Measurements from ENCODE around the gene SLC18A3. TPM values are rescaled to one million over a fixed set of nuclear protein-coding genes. Genes with fewer than 3 reads are reported as not detected.

SLC18A3 gene
- total RNA-seq, 1 donor from 2014 or later = not detected

DNA sequence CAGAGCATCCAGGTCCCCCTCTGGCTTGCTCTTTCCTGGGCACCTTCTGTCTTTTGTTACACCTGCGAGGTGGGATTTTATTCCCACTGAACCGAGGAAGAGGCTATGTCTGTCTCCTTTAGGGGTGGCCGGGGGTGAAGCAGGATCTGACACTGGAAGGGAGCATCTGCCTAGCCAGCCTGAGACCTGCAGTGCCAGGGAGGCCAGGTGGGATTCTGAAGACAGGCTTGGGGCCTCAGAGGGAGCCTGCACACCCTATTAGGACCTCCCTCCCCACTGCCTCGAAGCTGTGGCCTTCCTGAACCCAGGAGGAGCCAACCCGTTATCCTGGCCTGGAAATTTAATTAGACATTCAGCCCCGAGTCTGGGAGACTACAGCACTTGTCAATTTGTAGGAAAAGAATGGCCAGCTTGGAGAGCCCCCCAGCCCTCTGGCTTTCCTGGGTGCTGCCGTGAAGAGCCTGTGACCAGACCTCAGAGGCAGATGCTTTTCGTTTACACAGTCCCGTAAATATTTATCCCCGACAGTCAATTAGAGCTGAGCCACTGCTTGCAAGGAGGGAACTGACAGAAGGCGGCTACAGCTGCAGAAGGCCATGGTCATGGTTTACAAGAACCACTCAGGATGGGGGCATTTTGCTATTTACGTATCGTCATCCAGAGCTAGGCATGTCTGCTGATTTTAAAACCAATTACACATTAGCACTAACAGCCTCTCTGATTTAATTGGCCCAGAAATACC lies 23.4 kb downstream of the SLC18A3 start:
- Histone ChIP-seq H3K27ac (ENCODE audit: low read depth, low read length) (no peak overlapping the region), H3K36me3 (ENCODE audit: control insufficient read depth in 3 of 3, insufficient read depth in 3 of 3, low read length in 3 of 3) (no peaks in the 10 kb centered on the region), H3K4me1 (ENCODE audit: control insufficient read depth in 3 of 3, insufficient read depth in 3 of 3, low read length in 3 of 3) (no peaks in the 10 kb centered on the region), H3K9ac (ENCODE audit: low read depth in 1 of 3, low read length in 3 of 3) (no peak overlapping the region), H3K4me3 (ENCODE audit: low read length in 3 of 3) (no peak overlapping the region), H3K27me3 (ENCODE audit: control insufficient read depth in 3 of 3, insufficient read depth in 3 of 3, low read length in 3 of 3) (peaks cover 0 to 23% (median 10%) of the 10 kb centered on the region in 3 donors), H3K9me3 (ENCODE audit: control insufficient read depth in 3 of 3, low read length in 3 of 3) (no peaks in the 10 kb centered on the region)

DNA sequence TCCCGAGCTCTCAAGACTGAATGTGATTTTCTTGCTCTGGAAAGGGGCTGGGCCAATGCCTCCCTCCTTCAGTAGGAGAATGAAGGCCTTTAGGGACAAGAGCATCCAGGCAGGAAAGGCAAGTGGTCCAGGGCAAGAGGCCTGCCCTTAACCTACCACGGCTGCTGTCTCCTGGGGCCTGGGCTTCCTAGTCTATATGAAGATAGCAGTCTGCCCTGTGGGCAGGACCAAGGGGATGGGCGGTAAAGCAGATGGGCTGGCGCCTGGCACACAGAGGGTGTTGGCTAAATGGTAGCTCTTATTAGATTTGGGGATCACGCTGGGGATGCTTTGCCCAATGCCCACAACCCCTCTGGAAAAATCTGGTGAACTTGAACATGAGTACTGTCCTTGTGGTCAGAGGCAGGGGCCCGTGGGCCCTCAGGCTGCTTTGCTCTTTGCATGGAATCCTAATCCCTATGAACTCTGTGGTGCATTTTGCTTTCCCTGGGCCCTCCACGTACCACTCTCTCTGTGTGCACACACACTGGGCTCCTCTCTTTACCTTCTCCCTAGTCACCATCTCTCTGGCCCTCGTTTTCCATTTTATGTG lies 24.1 kb downstream of the SLC18A3 start:
- no peaks in the 10 kb centered on the region for H3K36me3 ChIP-seq (ENCODE audit: control insufficient read depth in 3 of 3, insufficient read depth in 3 of 3, low read length in 3 of 3)
- H3K9me3 ChIP-seq (ENCODE audit: control insufficient read depth in 3 of 3, low read length in 3 of 3) = no peaks in the 10 kb centered on the region
- peaks cover 0 to 23% (median 10%) of the 10 kb centered on the region in 3 donors for H3K27me3 ChIP-seq (ENCODE audit: control insufficient read depth in 3 of 3, insufficient read depth in 3 of 3, low read length in 3 of 3)
- H3K27ac ChIP-seq (ENCODE audit: low read depth, low read length) = no peak overlapping the region
- no peaks in the 10 kb centered on the region for H3K4me1 ChIP-seq (ENCODE audit: control insufficient read depth in 3 of 3, insufficient read depth in 3 of 3, low read length in 3 of 3)
- no peak overlapping the region for H3K9ac ChIP-seq (ENCODE audit: low read depth in 1 of 3, low read length in 3 of 3)
- H3K4me3 ChIP-seq (ENCODE audit: low read length in 3 of 3) = no peak overlapping the region

DNA sequence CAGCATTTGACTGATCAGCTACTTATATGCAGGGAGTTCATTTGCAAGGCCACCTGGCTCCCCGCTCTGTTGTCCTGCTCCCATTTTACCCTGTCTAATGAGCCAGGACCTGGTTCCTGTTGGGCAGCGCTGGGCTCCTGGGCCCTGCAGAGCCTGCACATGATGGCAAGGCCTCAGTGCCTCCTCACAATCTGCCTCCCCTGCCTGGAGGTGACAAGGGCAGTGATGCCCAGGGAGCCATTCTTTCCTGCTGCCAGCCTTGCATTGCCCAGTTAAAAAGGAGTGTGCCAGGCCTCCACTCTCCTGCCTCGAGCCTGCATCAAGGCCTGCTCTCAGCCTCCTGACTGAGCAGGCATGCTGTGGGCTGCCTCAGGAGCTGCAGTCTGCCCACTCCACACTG lies 32.2 kb downstream of the SLC18A3 start:
- no peaks in the 10 kb centered on the region for H3K4me1 ChIP-seq (ENCODE audit: control insufficient read depth in 3 of 3, insufficient read depth in 3 of 3, low read length in 3 of 3)
- no peak overlapping the region for H3K27ac ChIP-seq (ENCODE audit: low read depth, low read length)
- no peak overlapping the region for H3K9ac ChIP-seq (ENCODE audit: low read depth in 1 of 3, low read length in 3 of 3)
- H3K4me3 ChIP-seq (ENCODE audit: low read length in 3 of 3) = no peak overlapping the region
- H3K27me3 ChIP-seq (ENCODE audit: control insufficient read depth in 3 of 3, insufficient read depth in 3 of 3, low read length in 3 of 3) = peaks cover 20 to 44% (median 42%) of the 10 kb centered on the region in 3 donors
- no peaks in the 10 kb centered on the region for H3K36me3 ChIP-seq (ENCODE audit: control insufficient read depth in 3 of 3, insufficient read depth in 3 of 3, low read length in 3 of 3)
- no peaks in the 10 kb centered on the region for H3K9me3 ChIP-seq (ENCODE audit: control insufficient read depth in 3 of 3, low read length in 3 of 3)

DNA sequence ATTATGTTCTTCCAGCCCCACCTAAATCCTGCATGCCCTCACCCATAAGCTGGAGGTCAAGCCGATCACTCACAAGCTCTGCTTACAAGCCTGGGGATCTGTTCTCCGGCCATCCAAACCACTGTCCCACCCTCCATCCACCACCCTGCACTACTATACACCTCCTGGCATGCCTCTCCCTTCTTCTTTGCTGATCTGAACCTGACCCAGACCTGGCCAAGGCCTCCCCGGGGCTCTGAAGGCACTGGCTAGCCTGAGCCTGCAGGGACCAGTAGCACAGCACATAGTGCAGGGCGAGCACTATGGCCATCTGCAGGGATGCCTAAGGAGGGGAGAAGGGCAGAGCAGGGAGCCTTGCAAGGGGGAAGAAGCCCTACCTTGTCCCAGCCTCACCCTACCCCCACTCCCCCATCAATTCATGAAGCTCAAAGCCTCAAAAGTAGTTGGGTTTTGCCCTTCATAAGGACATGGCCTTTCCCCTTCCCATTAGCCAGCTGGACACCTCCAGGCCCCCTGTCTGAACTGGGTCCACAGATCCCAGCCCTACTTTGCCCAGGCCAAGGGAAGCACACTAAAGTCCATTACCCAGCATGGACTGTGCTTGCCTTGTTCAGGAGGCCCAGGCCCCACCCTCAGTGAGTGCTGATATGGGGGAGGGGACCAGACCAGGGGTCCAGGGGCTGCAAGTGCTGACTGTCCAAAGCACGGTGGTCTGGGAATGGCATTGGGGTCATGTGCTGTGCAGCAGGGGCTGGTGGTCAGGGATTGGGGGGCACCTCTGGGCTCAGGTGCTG lies 33.3 kb downstream of the SLC18A3 start:
- Histone ChIP-seq H3K27me3 (ENCODE audit: control insufficient read depth in 3 of 3, insufficient read depth in 3 of 3, low read length in 3 of 3) (peaks cover 20 to 44% (median 41%) of the 10 kb centered on the region in 3 donors), H3K9me3 (ENCODE audit: control insufficient read depth in 3 of 3, low read length in 3 of 3) (no peaks in the 10 kb centered on the region), H3K4me3 (ENCODE audit: low read length in 3 of 3) (no peak overlapping the region), H3K27ac (ENCODE audit: low read depth, low read length) (no peak overlapping the region), H3K9ac (ENCODE audit: low read depth in 1 of 3, low read length in 3 of 3) (no peak overlapping the region), H3K36me3 (ENCODE audit: control insufficient read depth in 3 of 3, insufficient read depth in 3 of 3, low read length in 3 of 3) (no peaks in the 10 kb centered on the region), H3K4me1 (ENCODE audit: control insufficient read depth in 3 of 3, insufficient read depth in 3 of 3, low read length in 3 of 3) (no peaks in the 10 kb centered on the region)

DNA sequence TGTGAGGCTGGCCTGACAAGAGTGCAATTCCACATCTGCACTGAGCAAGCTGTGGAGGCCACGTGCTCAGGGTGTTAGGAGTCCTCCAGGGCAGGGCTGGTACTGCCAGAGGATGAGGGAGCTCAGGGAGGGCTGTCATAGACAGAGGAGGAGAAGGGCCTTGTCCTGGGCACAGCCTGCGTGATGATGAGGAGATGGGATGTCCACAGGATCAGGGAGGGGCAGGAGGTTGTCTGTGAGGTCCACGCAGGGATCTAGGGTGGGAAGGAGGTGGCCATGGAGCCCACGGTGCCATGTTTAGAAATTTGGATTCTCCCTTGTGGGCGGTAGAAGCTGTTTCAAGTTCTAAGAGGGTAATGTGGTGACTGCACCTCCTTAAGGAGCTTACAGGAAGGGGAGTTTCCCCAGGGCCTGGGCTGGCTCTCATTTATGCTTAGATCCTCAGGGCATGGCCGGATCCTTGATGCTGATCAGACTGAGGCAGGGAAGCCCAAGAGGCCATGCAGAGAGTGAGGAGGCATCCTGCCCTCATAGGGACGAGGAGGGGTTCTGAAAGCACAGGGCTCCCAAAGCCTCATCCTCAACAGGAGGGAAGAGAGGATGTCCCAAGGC lies 34.0 kb downstream of the SLC18A3 start:
- H3K9me3 ChIP-seq (ENCODE audit: control insufficient read depth in 3 of 3, low read length in 3 of 3) = no peaks in the 10 kb centered on the region
- H3K4me3 ChIP-seq (ENCODE audit: low read length in 3 of 3) = no peak overlapping the region
- H3K36me3 ChIP-seq (ENCODE audit: control insufficient read depth in 3 of 3, insufficient read depth in 3 of 3, low read length in 3 of 3) = no peaks in the 10 kb centered on the region
- no peaks in the 10 kb centered on the region for H3K4me1 ChIP-seq (ENCODE audit: control insufficient read depth in 3 of 3, insufficient read depth in 3 of 3, low read length in 3 of 3)
- no peak overlapping the region for H3K9ac ChIP-seq (ENCODE audit: low read depth in 1 of 3, low read length in 3 of 3)
- no peak overlapping the region for H3K27ac ChIP-seq (ENCODE audit: low read depth, low read length)
- H3K27me3 ChIP-seq (ENCODE audit: control insufficient read depth in 3 of 3, insufficient read depth in 3 of 3, low read length in 3 of 3) = peaks cover 24 to 44% (median 41%) of the 10 kb centered on the region in 3 donors

DNA sequence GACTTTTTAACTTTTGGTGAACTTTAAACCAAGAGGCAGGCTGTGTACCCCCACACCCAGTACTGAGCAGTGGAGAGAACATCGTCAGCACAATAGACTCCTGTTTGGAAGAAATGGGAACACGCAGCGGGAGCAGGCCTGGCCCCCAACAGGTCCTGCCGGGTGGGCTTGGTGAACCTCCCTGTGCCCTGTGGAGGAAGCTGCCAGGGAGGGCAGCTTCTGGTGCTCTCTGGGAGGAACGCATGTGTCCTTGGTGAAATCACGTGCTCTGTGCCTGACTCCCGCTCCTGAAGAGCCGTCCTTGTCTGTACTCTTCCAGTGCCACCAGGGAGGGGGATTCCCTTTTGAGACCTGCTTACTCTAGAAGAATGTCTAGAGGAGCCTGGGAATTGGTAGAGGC lies 35.3 kb downstream of the SLC18A3 start:
- Histone ChIP-seq H3K36me3 (ENCODE audit: control insufficient read depth in 3 of 3, insufficient read depth in 3 of 3, low read length in 3 of 3) (no peaks in the 10 kb centered on the region), H3K27me3 (ENCODE audit: control insufficient read depth in 3 of 3, insufficient read depth in 3 of 3, low read length in 3 of 3) (peaks cover 26 to 51% (median 41%) of the 10 kb centered on the region in 3 donors), H3K4me1 (ENCODE audit: control insufficient read depth in 3 of 3, insufficient read depth in 3 of 3, low read length in 3 of 3) (no peaks in the 10 kb centered on the region), H3K4me3 (ENCODE audit: low read length in 3 of 3) (no peak overlapping the region), H3K27ac (ENCODE audit: low read depth, low read length) (no peak overlapping the region), H3K9me3 (ENCODE audit: control insufficient read depth in 3 of 3, low read length in 3 of 3) (no peaks in the 10 kb centered on the region), H3K9ac (ENCODE audit: low read depth in 1 of 3, low read length in 3 of 3) (no peak overlapping the region)

DNA sequence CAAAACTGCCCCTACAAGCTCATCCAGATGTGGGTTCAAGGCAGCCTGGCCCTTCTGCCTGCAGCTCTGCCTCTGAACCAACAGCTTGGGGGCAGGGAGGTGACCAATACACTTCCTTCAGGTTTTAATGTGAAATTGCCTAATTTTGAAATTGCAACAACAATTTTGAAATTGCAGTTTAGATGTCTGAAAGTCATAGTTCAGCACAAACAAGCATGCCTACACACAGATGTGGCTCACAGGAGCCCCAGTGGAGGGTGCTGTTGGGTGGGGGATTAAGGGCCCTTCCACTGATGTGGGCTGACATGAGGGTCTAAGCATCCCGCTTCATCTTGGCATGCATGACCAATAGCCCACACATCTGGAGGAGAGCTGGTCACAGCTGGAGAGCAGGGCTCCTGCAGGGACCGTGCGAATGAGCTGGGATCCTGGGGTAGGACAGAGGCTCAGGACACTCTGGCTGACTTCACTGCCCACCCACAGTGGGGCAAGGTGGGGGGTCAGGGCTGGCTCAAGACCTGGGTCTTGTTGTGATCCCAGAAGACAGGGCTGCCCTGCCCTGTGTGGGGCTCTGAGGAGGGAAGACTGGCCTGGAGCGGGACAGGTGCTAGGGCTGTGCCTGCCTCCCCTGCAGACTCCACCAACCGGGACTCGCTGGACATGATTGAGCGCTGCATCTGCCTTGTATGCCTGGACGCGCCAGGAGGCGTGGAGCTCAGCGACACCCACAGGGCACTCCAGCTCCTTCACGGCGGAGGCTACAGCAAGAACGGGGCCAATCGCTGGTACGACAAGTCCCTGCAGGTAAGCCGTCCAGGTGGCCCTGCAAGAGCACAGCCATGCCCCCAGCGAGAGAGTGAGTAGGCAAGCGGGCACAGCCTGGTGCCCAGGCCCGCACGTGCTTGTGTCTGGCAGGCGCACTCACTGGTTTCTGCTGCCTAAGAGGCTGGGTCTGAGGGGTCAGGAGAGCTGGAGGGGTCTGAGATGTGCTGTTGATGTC lies 36.1 kb downstream of the SLC18A3 start:
- H3K9ac ChIP-seq (ENCODE audit: low read depth in 1 of 3, low read length in 3 of 3) = no peak overlapping the region
- peaks cover 30 to 55% (median 43%) of the 10 kb centered on the region in 3 donors for H3K27me3 ChIP-seq (ENCODE audit: control insufficient read depth in 3 of 3, insufficient read depth in 3 of 3, low read length in 3 of 3)

DNA sequence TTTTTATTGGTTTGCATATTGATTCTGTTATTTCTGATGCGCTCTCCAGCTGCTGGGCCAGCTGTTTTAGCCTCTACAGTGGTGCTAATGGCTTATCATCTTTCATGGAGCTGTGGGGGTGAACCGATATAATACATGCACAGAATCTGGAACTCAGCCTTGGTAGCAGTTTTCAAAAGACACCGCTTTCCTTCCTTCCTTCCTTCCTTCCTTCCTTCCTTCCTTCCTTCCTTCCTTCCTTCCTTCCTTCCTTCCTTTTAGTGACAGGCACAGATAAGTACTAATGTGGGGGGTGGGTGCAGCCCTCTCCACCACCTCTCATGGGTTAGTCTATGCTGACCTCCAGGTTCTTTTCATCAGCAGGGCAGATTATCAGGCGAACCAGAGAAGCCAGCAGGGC lies 37.4 kb downstream of the SLC18A3 start:
- H3K27me3 ChIP-seq (ENCODE audit: control insufficient read depth in 3 of 3, insufficient read depth in 3 of 3, low read length in 3 of 3) = peaks cover 26 to 48% (median 39%) of the 10 kb centered on the region in 3 donors
- H3K9me3 ChIP-seq (ENCODE audit: control insufficient read depth in 3 of 3, low read length in 3 of 3) = no peaks in the 10 kb centered on the region
- H3K36me3 ChIP-seq (ENCODE audit: control insufficient read depth in 3 of 3, insufficient read depth in 3 of 3, low read length in 3 of 3) = no peaks in the 10 kb centered on the region
- no peaks in the 10 kb centered on the region for H3K4me1 ChIP-seq (ENCODE audit: control insufficient read depth in 3 of 3, insufficient read depth in 3 of 3, low read length in 3 of 3)
- H3K4me3 ChIP-seq (ENCODE audit: low read length in 3 of 3) = no peak overlapping the region
- H3K27ac ChIP-seq (ENCODE audit: low read depth, low read length) = no peak overlapping the region
- H3K9ac ChIP-seq (ENCODE audit: low read depth in 1 of 3, low read length in 3 of 3) = no peak overlapping the region

More for the DNA sequence above, 36.1 kb downstream of the SLC18A3 start:
- no peaks in the 10 kb centered on the region for H3K36me3 ChIP-seq (ENCODE audit: control insufficient read depth in 3 of 3, insufficient read depth in 3 of 3, low read length in 3 of 3)
- no peaks in the 10 kb centered on the region for H3K9me3 ChIP-seq (ENCODE audit: control insufficient read depth in 3 of 3, low read length in 3 of 3)
- H3K27ac ChIP-seq (ENCODE audit: low read depth, low read length) = no peak overlapping the region
- H3K4me1 ChIP-seq (ENCODE audit: control insufficient read depth in 3 of 3, insufficient read depth in 3 of 3, low read length in 3 of 3) = no peaks in the 10 kb centered on the region
- H3K4me3 ChIP-seq (ENCODE audit: low read length in 3 of 3) = no peak overlapping the region
